H1 (cell line): ENCODE measurements around the gene MARCHF9. TPM values are rescaled to one million over a fixed set of nuclear protein-coding genes. Genes with fewer than 3 reads are reported as not detected.

Source experiments
- CTCF ChIA-PET: fragments of 300-600 bp; sonication (Branson Sonifier 250); formaldehyde crosslinking; loops from one replicate; lab custom pipeline; 2021; ENCODE audit not compliant: partially characterized antibody; lab: Charles Lee
- POLR2A ChIA-PET: fragments of 300-600 bp; sonication (Branson Sonifier 250); formaldehyde crosslinking; loops from one replicate; lab custom pipeline; 2021; ENCODE audit warnings: inconsistent platforms; ENCODE audit not compliant: partially characterized antibody; lab: Charles Lee
- DNase-seq, 2 experiments: peaks; one replicate each; pipeline versions ENCODE4 v3.0.0 to v3.0.0-alpha.2; 2010 to 2022; ENCODE audit warnings: low spot score in 2 of 2, low read depth in 1 of 2, mixed read lengths in 1 of 2
- FAIRE-seq: peaks from 2 replicates; lab custom pipeline; 2011; peaks lifted over from hg19 to GRCh38; lab: Jason Lieb, UNC
- H2AFZ ChIP-seq: 2 replicates; pipeline ENCODE4 v1.8.1; 2012; ENCODE audit warnings: low read length, inconsistent platforms
- H2AK5ac ChIP-seq: 2 replicates; pipeline ENCODE4 v1.6.1; 2013; ENCODE audit warnings: low read depth, low read length
- H2BK120ac ChIP-seq: replicated peaks from 2 replicates; pipeline ENCODE3; 2013; ENCODE audit warnings: low read depth, low read length, inconsistent platforms
- H2BK12ac ChIP-seq: 2 replicates; pipeline ENCODE4 v1.6.1; 2013; ENCODE audit warnings: low read depth, low read length
- H2BK15ac ChIP-seq: 2 replicates; pipeline ENCODE4 v1.6.1; 2013; ENCODE audit warnings: low read length
- H2BK20ac ChIP-seq: 2 replicates; pipeline ENCODE4 v1.6.1; 2013; ENCODE audit warnings: low read length
- H2BK5ac ChIP-seq: 2 replicates; pipeline ENCODE4 v1.6.1; 2013; ENCODE audit warnings: low read depth, low read length
- H3K14ac ChIP-seq: 2 replicates; pipeline ENCODE4 v1.6.1; 2013; ENCODE audit warnings: inconsistent platforms; ENCODE audit not compliant: insufficient read length
- H3K18ac ChIP-seq: 2 replicates; pipeline ENCODE4 v1.6.1; 2013; ENCODE audit warnings: low read length; ENCODE audit errors: extremely low read depth
- H3K23ac ChIP-seq: 2 replicates; pipeline ENCODE4 v1.6.1; 2013; ENCODE audit warnings: inconsistent platforms; ENCODE audit not compliant: insufficient read length
- H3K23me2 ChIP-seq: 2 replicates; pipeline ENCODE4 v1.6.1; 2013; ENCODE audit warnings: low read depth, low read length
- H3K27ac ChIP-seq: 2 replicates; pipeline ENCODE4 v1.6.1; 2011; ENCODE audit warnings: low read depth, low read length, inconsistent platforms
- H3K27me3 ChIP-seq, 4 experiments: replicated peaks in 1 of 4; 1 replicate in 1 of 4; 2 replicates in 3 of 4; pipeline versions ENCODE4 v1.6.1 to v1.8.1; 2011 to 2013; ENCODE audit warnings: low read length in 3 of 4, mild to moderate bottlenecking in 3 of 4, inconsistent platforms in 2 of 4, mixed read lengths in 2 of 4, moderate library complexity in 1 of 4; ENCODE audit not compliant: control insufficient read depth in 3 of 4, insufficient read depth in 3 of 4; ENCODE audit errors: extremely low read depth in 1 of 4
- H3K36me3 ChIP-seq, 4 experiments: 2 replicates each; pipeline versions ENCODE4 v1.6.1 to v1.8.1; 2011 to 2013; ENCODE audit warnings: mild to moderate bottlenecking in 4 of 4, low read length in 3 of 4, moderate library complexity in 2 of 4, control low read depth in 1 of 4, inconsistent platforms in 1 of 4; ENCODE audit not compliant: insufficient read depth in 4 of 4, control insufficient read depth in 2 of 4
- H3K4ac ChIP-seq: replicated peaks from 2 replicates; pipeline ENCODE3; 2013; ENCODE audit warnings: low read length, low read depth, mixed read lengths, inconsistent platforms; ENCODE audit not compliant: insufficient read length
- H3K4me1 ChIP-seq, 4 experiments: replicated peaks in 1 of 4; 1 replicate in 1 of 4; 2 replicates in 3 of 4; pipeline versions ENCODE4 v1.6.1 to v1.8.1; 2011 to 2013; ENCODE audit warnings: low read length in 3 of 4, inconsistent platforms in 2 of 4, mixed read lengths in 1 of 4; ENCODE audit not compliant: insufficient read depth in 4 of 4, control insufficient read depth in 3 of 4
- H3K4me2 ChIP-seq, 2 experiments: 2 replicates each; pipeline versions ENCODE4 v1.6.1 to v1.8.1; 2011 to 2013; ENCODE audit warnings: low read depth in 2 of 2, low read length in 2 of 2, control low read depth in 1 of 2, inconsistent platforms in 1 of 2, mild to moderate bottlenecking in 1 of 2; ENCODE audit not compliant: insufficient read depth in 1 of 2
- H3K4me3 ChIP-seq, 4 experiments: fragments of 200-600, 300-600 bp in 1 of 4; sonication (generic), shearing (Covaris generic), sonication (Bioruptor Twin) in 1 of 4; 2 replicates each; pipeline versions ENCODE4 v1.5.1 to v1.8.1; 2011 to 2016; ENCODE audit warnings: low read length in 4 of 4, low read depth in 3 of 4, control low read depth in 2 of 4, inconsistent platforms in 2 of 4, mild to moderate bottlenecking in 2 of 4, mixed read lengths in 1 of 4, moderate library complexity in 1 of 4; ENCODE audit not compliant: insufficient read depth in 2 of 4; ENCODE audit errors: extremely low read depth in 1 of 4
- H3K56ac ChIP-seq: replicated peaks from 2 replicates; pipeline ENCODE3; 2013; ENCODE audit warnings: low read depth, mild to moderate bottlenecking, mixed read lengths, low read length, inconsistent platforms; ENCODE audit not compliant: insufficient read length
- H3K79me1 ChIP-seq: 2 replicates; pipeline ENCODE4 v1.6.1; 2013; ENCODE audit warnings: low read depth, low read length, control low read depth
- H3K79me2 ChIP-seq, 2 experiments: 2 replicates each; pipeline versions ENCODE4 v1.6.1 to v1.8.1; 2012 to 2013; ENCODE audit warnings: low read length in 2 of 2, mild to moderate bottlenecking in 2 of 2, inconsistent platforms in 1 of 2; ENCODE audit not compliant: insufficient read depth in 2 of 2, control insufficient read depth in 1 of 2
- H3K9ac ChIP-seq, 4 experiments: replicated peaks in 1 of 4; 1 replicate in 1 of 4; 2 replicates in 3 of 4; pipeline versions ENCODE4 v1.6.1 to v1.8.1; 2011 to 2013; ENCODE audit warnings: low read depth in 3 of 4, low read length in 3 of 4, control low read depth in 2 of 4, mild to moderate bottlenecking in 2 of 4, moderate library complexity in 2 of 4, inconsistent platforms in 1 of 4; ENCODE audit errors: extremely low read depth in 1 of 4
- H3K9me3 ChIP-seq, 2 experiments: 2 replicates each; pipeline versions ENCODE4 v1.6.1 to v1.8.1; 2012 to 2013; ENCODE audit warnings: mild to moderate bottlenecking in 2 of 2, moderate library complexity in 2 of 2, control low read depth in 1 of 2, inconsistent platforms in 1 of 2, low read depth in 1 of 2, low read length in 1 of 2, mixed read lengths in 1 of 2; ENCODE audit not compliant: insufficient read depth in 2 of 2
- H4K20me1 ChIP-seq, 2 experiments: replicated peaks in 1 of 2; 2 replicates each; pipeline versions ENCODE3 to v1.8.1; 2011 to 2013; ENCODE audit warnings: inconsistent platforms in 2 of 2, low read length in 2 of 2, mild to moderate bottlenecking in 1 of 2; ENCODE audit not compliant: insufficient read depth in 2 of 2, control insufficient read depth in 1 of 2
- H4K5ac ChIP-seq: 2 replicates; pipeline ENCODE4 v1.6.1; 2013; ENCODE audit warnings: low read length, low read depth, mixed read lengths, inconsistent platforms; ENCODE audit not compliant: insufficient read length
- H4K8ac ChIP-seq: 2 replicates; pipeline ENCODE4 v1.8.0; 2013; ENCODE audit warnings: mild to moderate bottlenecking, moderate library complexity, low read length, inconsistent platforms; ENCODE audit not compliant: insufficient read depth; ENCODE audit errors: extremely low read depth
- H4K91ac ChIP-seq: replicated peaks from 2 replicates; pipeline ENCODE3; 2013; ENCODE audit warnings: low read length, mixed read lengths, inconsistent platforms; ENCODE audit not compliant: insufficient read length
- EZH2 ChIP-seq: fragments of 200-600 bp; sonication (generic); IDR thresholded peaks from 2 replicates; pipeline ENCODE4 v1.7.1; 2012; ENCODE audit warnings: low read depth, mild to moderate bottlenecking, moderate library complexity, low read length, inconsistent platforms; ENCODE audit not compliant: severe bottlenecking
- JUN ChIP-seq: IDR thresholded peaks from 2 replicates; pipeline ENCODE4 v1.6.1; 2011; ENCODE audit warnings: low read depth, mild to moderate bottlenecking, improper control_type of control experiment, low read length
- POLR2A ChIP-seq, 2 experiments: IDR thresholded peaks; 1 replicate in 1 of 2; 2 replicates in 1 of 2; pipeline ENCODE4 v1.6.1; 2011; ENCODE audit warnings: low read depth in 2 of 2, low read length in 2 of 2, mild to moderate bottlenecking in 2 of 2; ENCODE audit errors: control extremely low read depth in 1 of 2
- WGBS, 2 experiments: shearing (Covaris generic) in 1 of 2; methylation state at CpG; one replicate each; pipeline versions ENCODE4 v1.1.6 to v1.1.7; 2013 to 2015; ENCODE audit warnings: low lambda C conversion rate in 2 of 2, mixed read lengths in 2 of 2, inconsistent platforms in 1 of 2, low coverage in 1 of 2, missing lambda C conversion rate in 1 of 2; ENCODE audit not compliant: insufficient replicate concordance in 2 of 2, insufficient coverage in 1 of 2, insufficient read length in 1 of 2; ENCODE audit errors: extremely low coverage in 1 of 2, missing lambda C conversion rate in 1 of 2; 5-methylcytosine and 5-hydroxymethylcytosine counted together
- polyA plus RNA-seq, 7 experiments: library from polyadenylated mRNA; depleted of rRNA in 3 of 7; stranded (reverse) in 5 of 7; unstranded in 2 of 7; fragments of >200 nt in 5 of 7; fragments of 200-250 nt in 2 of 7; gene quantifications; 1 replicate in 5 of 7; 2 replicates in 1 of 7; 4 replicates in 1 of 7; pipeline versions ENCODE4 v1.2.1 to v1.2.3, GENCODE V29; 2011 to 2013; ENCODE audit warnings: missing spikeins in 2 of 7, mixed read lengths in 2 of 7
- total RNA-seq: library from RNA; stranded (reverse); fragmentation: NEBNext Ultra II Directional; extraction: Animal tissue kit (Norgen Biotek cat#: 25700); gene quantifications from 2 replicates; pipeline ENCODE4 v1.2.1, GENCODE V29; 2021

The MARCHF9 gene
- total and polyA plus RNA-seq, 2 of the 8 experiments (the other 6 are each of a cell fraction or from before 2014, with no cell fraction given), result 6.4 to 7.8 TPM

- Histone ChIP-seq H4K8ac (no peak overlapping the region), H3K27ac (no peak overlapping the region), H3K4ac (no peak overlapping the region), H3K9me3 (no peaks in the 10 kb centered on the region), H3K79me1 (no peaks in the 10 kb centered on the region), H3K18ac (no peak overlapping the region), H3K14ac (no peak overlapping the region), H2BK120ac (no peak overlapping the region), H3K79me2 (peaks cover 0 to 16% of the 10 kb centered on the region in 2 experiments; a peak in 2 of 4 replicates), H3K4me1 (no peaks in the 10 kb centered on the region), H3K4me3 (peak overlapping the region; percentile 76 to 99 (median 98)), H4K20me1 (peaks cover 0 to 2% of the 10 kb centered on the region in 2 experiments), H3K23me2 (peaks cover 2% of the 10 kb centered on the region; the same call in 1 of the 2 replicates), H4K91ac (no peak overlapping the region), H2BK12ac (no peak overlapping the region), H3K27me3 (no peaks in the 10 kb centered on the region), H2BK20ac (no peak overlapping the region), H3K56ac (no peak overlapping the region), H3K9ac (peak overlapping the region in 3 of 4 experiments; percentile 77 to 89 (median 88); a peak in 4 of 7 replicates), H4K5ac (no peak overlapping the region), H2BK5ac (no peak overlapping the region), H3K23ac (no peak overlapping the region), H3K4me2 (peak overlapping the region; percentile 67 to 80), H2AFZ (no peak overlapping the region), H3K36me3 (peaks cover 4 to 26% (median 15%) of the 10 kb centered on the region in 4 experiments; a peak in 7 of 8 replicates), H2BK15ac (no peak overlapping the region), H2AK5ac (no peak overlapping the region)
- FAIRE-seq (no peak), DNase-seq (no peak)
- TF ChIP-seq JUN (no peak), POLR2A (IDR thresholded peaks at IDR 0.05; ENCODE audit: control extremely low read depth in 1 of 2, low read depth in 2 of 2, low read length in 2 of 2) (no peak), EZH2 (no peak)
- WGBS, 2 experiments, result 93% methylated on average over 12 of the region's 12 CpGs; no CpG with 5 or more reads in 1 of the 2 experiments
- POLR2A ChIA-PET, result interaction anchor here (0.9 to 2.8 kb wide), 14 partner anchors 11 to 115 kb away, joined by 3 to 22 read pairs (median 4); partner anchors contain the start of genes CTDSP2, CYP27B1, EEF1AKMT3 and METTL1
- CTCF ChIA-PET, result interaction anchor here (0.6 to 4.6 kb wide), 30 partner anchors 8 to 1839 kb away, joined by 3 to 26 read pairs (median 4); partner anchors contain the start of genes CTDSP2, CYP27B1, EEF1AKMT3 and METTL1
These were observed 28.5 kb downstream of the MARCHF9 start for GRCh38 chr12:57783466-57783801.
